AG04450 (cell line): ENCODE measurements around the gene COA7. TPM values are rescaled to one million over a fixed set of nuclear protein-coding genes. Genes with fewer than 3 reads are reported as not detected.
A peak's percentile ranks its signal among the peaks of the same experiment; 100 is the strongest.

Experiments used
- CTCF ChIA-PET: fragments of 300-600, 350-600 bp; formaldehyde crosslinking; extraction: SDS; loops from one replicate; lab custom pipeline; 2022; ENCODE audit warnings: antibody characterized with exemption, inconsistent platforms; lab: Charles Lee
- POLR2A ChIA-PET: fragments of 350-600 bp; formaldehyde crosslinking; extraction: SDS; loops from one replicate; lab custom pipeline; 2021; ENCODE audit warnings: antibody characterized with exemption, inconsistent platforms; lab: Yijun Ruan, JAX
- DNase-seq: peaks from one replicate; pipeline ENCODE4 v3.0.0-alpha.2; 2011; ENCODE audit warnings: low read depth, low spot score
- H3K27ac ChIP-seq: one replicate; pipeline ENCODE4 v1.5.1; 2012; ENCODE audit warnings: low read depth, low read length, control low read depth
- H3K27me3 ChIP-seq: one replicate; pipeline ENCODE4 v1.6.0; 2012; ENCODE audit warnings: low read length; ENCODE audit not compliant: control insufficient read depth, insufficient read depth
- H3K4me3 ChIP-seq: 2 replicates; pipeline ENCODE4 v1.5.1; 2011; ENCODE audit warnings: mild to moderate bottlenecking, low read depth, low read length, control low read depth
- H3K9me3 ChIP-seq: 2 replicates; pipeline ENCODE4 v1.5.1; 2012; ENCODE audit warnings: low read length; ENCODE audit not compliant: control insufficient read depth, insufficient read depth
- polyA plus RNA-seq: library from polyadenylated mRNA; depleted of rRNA; stranded (reverse); fragments of >200 nt; gene quantifications from 2 replicates; pipeline ENCODE4 v1.2.3, GENCODE V29; 2011
- TF ChIP-seq, protein P1 (sequence below): IDR thresholded peaks from 2 replicates; pipeline ENCODE4 v1.5.1; 2011; ENCODE audit warnings: low read depth, low read length, control low read depth, inconsistent platforms

The COA7 gene
- polyA plus RNA-seq, 1 experiment: 12.0 TPM

DNA sequence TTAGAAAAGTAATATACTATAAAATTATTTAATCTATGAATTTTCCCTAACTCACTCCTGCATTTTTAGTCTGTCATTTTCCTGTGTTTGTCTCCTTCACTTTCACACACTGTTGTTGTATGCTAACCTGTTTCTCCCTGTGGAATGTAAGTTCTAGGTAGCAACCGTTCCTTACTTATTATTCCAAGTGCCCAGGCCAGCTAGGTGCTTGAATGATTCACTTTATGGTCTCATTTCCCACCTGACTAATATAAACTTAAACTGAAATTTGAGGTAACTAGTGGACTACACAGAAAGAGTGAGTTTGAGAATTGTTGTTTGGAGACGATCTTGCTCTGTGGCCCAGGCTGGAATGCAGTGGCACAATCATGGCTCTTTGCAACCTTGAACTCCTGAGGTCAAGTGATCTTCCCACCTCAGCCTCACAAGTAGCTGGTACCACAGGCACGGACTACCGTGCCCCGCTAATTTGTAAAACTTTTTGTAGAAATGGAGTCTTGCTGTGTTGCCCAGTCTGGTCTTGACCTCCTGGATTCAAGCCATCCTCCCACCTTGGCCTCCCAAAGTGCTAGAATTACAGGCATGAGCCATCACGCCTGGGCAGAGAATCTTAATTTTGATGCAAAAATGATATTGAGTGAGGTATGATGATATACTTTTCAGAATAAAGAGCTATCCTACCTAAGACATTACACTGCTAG, 30.0 kb upstream of the COA7 start:
- H3K4me3 ChIP-seq: peak overlapping the region; percentile 27
- TF ChIP-seq, protein P1, sequence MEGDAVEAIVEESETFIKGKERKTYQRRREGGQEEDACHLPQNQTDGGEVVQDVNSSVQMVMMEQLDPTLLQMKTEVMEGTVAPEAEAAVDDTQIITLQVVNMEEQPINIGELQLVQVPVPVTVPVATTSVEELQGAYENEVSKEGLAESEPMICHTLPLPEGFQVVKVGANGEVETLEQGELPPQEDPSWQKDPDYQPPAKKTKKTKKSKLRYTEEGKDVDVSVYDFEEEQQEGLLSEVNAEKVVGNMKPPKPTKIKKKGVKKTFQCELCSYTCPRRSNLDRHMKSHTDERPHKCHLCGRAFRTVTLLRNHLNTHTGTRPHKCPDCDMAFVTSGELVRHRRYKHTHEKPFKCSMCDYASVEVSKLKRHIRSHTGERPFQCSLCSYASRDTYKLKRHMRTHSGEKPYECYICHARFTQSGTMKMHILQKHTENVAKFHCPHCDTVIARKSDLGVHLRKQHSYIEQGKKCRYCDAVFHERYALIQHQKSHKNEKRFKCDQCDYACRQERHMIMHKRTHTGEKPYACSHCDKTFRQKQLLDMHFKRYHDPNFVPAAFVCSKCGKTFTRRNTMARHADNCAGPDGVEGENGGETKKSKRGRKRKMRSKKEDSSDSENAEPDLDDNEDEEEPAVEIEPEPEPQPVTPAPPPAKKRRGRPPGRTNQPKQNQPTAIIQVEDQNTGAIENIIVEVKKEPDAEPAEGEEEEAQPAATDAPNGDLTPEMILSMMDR: no peak
- H3K27ac ChIP-seq: no peak overlapping the region
- ChIA-PET POLR2A (no interaction called here), CTCF (interaction anchor here (0.6 to 1.3 kb wide), 3 partner anchors 10 to 48 kb away, joined by 4 to 5 read pairs (median 4); no protein-coding TSS in a partner anchor)
- H3K9me3 ChIP-seq: no peaks in the 10 kb centered on the region
- no peak for DNase-seq
- no peaks in the 10 kb centered on the region for H3K27me3 ChIP-seq

DNA sequence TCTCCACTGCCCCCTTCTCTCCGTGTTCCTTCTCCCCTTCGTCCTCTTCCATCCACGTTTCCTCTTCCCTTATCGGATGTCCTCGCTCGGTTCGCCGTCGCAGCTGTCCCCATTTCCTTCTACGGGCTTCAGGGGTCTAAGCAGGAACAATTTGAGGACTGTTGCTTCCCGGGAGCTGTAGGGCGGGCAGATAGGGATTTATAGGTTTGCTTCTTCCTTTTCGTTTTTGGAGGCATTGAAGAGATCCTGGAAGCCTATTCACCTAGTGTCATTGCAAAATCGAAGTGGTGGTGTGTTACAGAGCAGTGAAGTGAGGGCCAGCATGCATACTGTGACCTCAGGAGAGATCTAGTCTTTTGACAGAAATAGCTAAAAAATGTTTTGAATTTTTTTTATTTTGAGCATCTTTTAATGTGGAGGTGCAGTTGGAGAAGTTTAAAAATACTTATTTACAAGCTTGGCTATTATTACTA, 29.0 kb upstream of the COA7 start:
- ChIA-PET CTCF (interaction anchor here (1.3 kb wide), 1 partner anchor 21 kb away, joined by 4 read pairs; no protein-coding TSS in a partner anchor), POLR2A (interaction anchor here (1.9 kb wide), 1 partner anchor 24 kb away, joined by 5 read pairs; no protein-coding TSS in a partner anchor)
- DNase-seq: no peak
- no peaks in the 10 kb centered on the region for H3K27me3 ChIP-seq
- no peaks in the 10 kb centered on the region for H3K9me3 ChIP-seq
- TF ChIP-seq, protein P1: no peak
- peak overlapping the region; percentile 11 for H3K27ac ChIP-seq
- H3K4me3 ChIP-seq: peak overlapping the region; percentile 86

DNA sequence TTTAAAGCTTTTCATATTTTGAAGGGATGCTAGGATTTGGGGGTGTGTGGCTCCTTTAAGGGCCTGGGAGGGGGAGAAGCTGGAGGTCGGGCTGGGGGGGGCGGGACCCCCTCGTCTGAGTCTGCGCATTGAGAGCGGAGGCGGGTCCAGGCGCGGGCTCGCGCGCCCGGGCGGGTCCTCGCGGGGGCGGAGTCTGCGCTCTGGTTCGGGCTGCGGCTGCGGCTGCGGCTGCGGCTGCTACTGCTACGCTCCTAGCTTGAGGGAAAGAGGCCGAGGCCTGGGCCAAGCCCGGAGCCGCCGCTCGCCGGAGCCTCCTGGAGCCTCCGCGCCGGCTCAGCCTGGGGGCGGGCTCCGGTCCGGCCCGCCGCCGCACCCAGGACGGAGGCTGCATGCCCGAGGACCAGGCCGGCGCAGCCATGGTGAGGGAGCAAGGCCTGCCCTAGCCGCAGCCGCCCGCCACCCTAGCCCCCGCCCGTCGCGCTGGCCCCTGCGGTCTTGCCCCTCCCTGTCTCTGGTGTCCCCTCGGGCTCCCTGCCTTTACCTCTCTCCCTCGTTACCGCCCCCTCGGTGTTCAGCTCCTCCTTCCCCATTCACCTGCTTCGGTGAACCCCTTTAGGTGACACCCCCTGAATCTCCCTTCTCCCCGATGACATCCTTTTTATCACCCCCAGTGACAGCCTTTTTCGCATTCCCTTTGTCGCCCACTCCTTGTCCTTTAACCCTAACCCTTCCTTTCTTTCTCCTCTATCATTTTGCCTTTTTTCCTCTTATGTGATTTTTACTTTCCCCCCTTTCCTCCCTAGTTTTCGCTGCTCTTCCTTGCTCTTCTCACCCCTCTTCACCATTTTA, 28.3 kb upstream of the COA7 start, which contains the start of gene ZYG11B:
ZYG11B (plus strand) TSS at position 189 of the 849 bp plus-strand sequence; CDS start at position 390, 201 bp downstream.
- Histone ChIP-seq H3K27me3 (no peaks in the 10 kb centered on the region), H3K9me3 (no peaks in the 10 kb centered on the region), H3K27ac (peak within 1 kb of the TSS; percentile 11), H3K4me3 (peak within 1 kb of the TSS; percentile 86)
- peak; percentile 30 for DNase-seq
- POLR2A ChIA-PET: interaction anchor here (0.6 to 1.9 kb wide), 4 partner anchors 23 to 671 kb away, joined by 3 to 5 read pairs (median 4); partner anchors contain the start of genes ORC1 and PRPF38A
- TF ChIP-seq, protein P1: no peak
- CTCF ChIA-PET: interaction anchor here (0.9 kb wide), 1 partner anchor 525 kb away, joined by 3 read pairs; no protein-coding TSS in a partner anchor

DNA sequence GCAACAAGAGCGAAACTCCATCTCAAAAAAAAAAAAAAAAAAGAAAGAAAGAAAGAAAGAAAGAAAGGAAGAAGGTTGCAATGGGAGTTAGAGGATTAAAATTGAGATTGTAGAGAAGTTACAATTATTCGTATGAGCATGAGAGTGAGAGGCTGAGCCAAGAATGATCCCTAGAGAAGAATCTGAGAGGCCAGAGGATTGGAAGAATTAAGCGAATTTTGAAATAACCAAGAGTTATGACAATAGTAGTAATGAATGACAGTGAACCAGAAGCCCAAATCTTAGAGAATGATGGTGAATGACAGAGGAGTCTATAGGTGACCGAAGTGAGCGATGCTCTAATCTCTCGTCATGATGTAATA, 27.7 kb upstream of the COA7 start:
- CTCF ChIA-PET: interaction anchor here (0.7 to 0.9 kb wide), 2 partner anchors 22 to 526 kb away, joined by 3 to 8 read pairs; no protein-coding TSS in a partner anchor
- H3K4me3 ChIP-seq: peak overlapping the region; percentile 35; the same call in 1 of the 2 replicates
- DNase-seq: no peak
- no peaks in the 10 kb centered on the region for H3K9me3 ChIP-seq
- H3K27ac ChIP-seq: no peak overlapping the region
- POLR2A ChIA-PET: interaction anchor here (0.6 to 1.9 kb wide), 4 partner anchors 23 to 671 kb away, joined by 3 to 5 read pairs (median 4); partner anchors contain the start of genes ORC1 and PRPF38A
- TF ChIP-seq, protein P1: no peak
- H3K27me3 ChIP-seq: no peaks in the 10 kb centered on the region
